Adrenal gland (tissue), 5 donors: ENCODE measurements around the gene PELI2.

Experiments used
- POLR2A ChIP-seq, 2 donors: fragments of 450-650 bp; IDR thresholded peaks; one replicate each; pipeline ENCODE4 v1.6.1; 2017; ENCODE audit warnings: antibody characterized with exemption in 2 of 2, mild to moderate bottlenecking in 2 of 2, moderate library complexity in 1 of 2
- TF ChIP-seq, protein P1 (sequence below), 6 experiments: fragments of 450-650 bp in 4 of 6; fragments of 200-600 bp in 2 of 6; sonication (generic) in 1 of 6; IDR thresholded peaks; 1 replicate in 5 of 6; 2 replicates in 1 of 6; pipeline versions ENCODE4 v1.5.1 to v1.8.0; 2016 to 2021; ENCODE audit warnings: antibody characterized with exemption in 6 of 6, mild to moderate bottlenecking in 2 of 6, moderate library complexity in 1 of 6
- donor health status: DM: no; HTN: no; CAD: no.

DNA sequence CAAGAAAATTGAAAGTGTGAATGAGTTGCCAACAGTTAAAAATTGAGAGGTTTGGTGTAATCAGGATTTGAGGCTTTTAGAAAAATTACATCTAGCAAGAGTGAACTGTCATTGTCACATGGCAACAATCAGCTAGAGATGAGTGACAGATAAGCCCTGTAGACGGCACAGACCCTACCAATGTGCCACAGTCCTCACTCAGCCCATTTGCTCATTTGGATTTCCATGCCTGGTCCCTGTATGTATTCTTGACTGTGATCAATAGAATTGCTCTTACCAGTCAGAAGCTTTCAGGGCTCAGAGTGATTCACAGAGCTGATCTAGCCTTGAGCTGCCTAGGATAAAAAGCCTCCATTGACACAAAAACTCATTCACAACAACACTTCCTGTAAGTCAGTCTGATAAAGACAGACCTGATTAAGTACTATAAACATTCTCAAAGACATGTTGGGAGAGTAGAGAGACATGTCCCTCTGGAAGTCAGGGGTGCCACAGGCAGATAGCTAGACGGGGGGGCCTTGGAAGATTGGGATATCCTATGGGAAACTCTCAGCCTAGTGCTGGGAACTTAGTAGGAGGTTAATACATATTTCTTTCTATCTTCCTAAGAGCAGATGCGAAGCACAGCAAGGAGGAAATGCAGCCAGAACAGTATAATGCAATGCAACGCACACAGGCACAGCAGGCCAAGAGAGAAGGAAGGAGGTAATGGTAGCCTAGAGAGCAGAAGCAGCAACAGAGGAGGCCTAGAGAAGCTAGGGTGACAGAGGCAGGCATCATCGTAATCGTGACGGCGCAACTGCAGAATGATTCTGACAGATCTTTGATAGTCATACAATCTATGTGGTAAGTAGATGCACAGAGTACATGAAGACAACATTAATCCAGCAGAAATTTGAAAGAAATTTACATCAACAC lies 2.0 kb upstream of the PELI2 start:
- TF ChIP-seq, protein P1, sequence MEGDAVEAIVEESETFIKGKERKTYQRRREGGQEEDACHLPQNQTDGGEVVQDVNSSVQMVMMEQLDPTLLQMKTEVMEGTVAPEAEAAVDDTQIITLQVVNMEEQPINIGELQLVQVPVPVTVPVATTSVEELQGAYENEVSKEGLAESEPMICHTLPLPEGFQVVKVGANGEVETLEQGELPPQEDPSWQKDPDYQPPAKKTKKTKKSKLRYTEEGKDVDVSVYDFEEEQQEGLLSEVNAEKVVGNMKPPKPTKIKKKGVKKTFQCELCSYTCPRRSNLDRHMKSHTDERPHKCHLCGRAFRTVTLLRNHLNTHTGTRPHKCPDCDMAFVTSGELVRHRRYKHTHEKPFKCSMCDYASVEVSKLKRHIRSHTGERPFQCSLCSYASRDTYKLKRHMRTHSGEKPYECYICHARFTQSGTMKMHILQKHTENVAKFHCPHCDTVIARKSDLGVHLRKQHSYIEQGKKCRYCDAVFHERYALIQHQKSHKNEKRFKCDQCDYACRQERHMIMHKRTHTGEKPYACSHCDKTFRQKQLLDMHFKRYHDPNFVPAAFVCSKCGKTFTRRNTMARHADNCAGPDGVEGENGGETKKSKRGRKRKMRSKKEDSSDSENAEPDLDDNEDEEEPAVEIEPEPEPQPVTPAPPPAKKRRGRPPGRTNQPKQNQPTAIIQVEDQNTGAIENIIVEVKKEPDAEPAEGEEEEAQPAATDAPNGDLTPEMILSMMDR (IDR thresholded peaks at IDR 0.05): no peak
- TF ChIP-seq POLR2A (IDR thresholded peaks at IDR 0.05): no peak
